ENCODE results near the gene ARSK. TPM values are rescaled to one million over a fixed set of nuclear protein-coding genes. Genes with fewer than 3 reads are reported as not detected.
A peak's percentile ranks its signal among the peaks of the same experiment; 100 is the strongest.

Gene ARSK
- total and polyA plus RNA-seq, 7 donors, result 0.60 to 13.3 (median 6.7) TPM

GRCh38 chr5:95533106-95533505 is 21.8 kb upstream of the ARSK start:
- 63 to 69% methylated on average over 2 of the region's 2 CpGs for WGBS, 2 donors
- H3K4me1 ChIP-seq, result peaks cover 0 to 8% (median 0%) of the 10 kb centered on the region in 4 donors
- H3K27me3 ChIP-seq, result no peaks in the 10 kb centered on the region
- TF ChIP-seq POLR2A (IDR thresholded peaks at IDR 0.05) (no peak), EP300 (IDR thresholded peaks at IDR 0.05) (no peak), POLR2AphosphoS5 (IDR thresholded peaks at IDR 0.05) (no peak), CTCF (IDR thresholded peaks at IDR 0.05) (no peak)
- intact Hi-C loops (cut with DNase I), result no loop called here
- H3K36me3 ChIP-seq, result peaks cover 0 to 70% (median 16%) of the 10 kb centered on the region in 4 donors
- DNase-seq, result no peak
- no peak overlapping the region for H3K27ac ChIP-seq
- H3K9me3 ChIP-seq, result no peaks in the 10 kb centered on the region
- no peak overlapping the region for H3K4me3 ChIP-seq

GRCh38 chr5:95533761-95534160 is 21.1 kb upstream of the ARSK start:
- Histone ChIP-seq H3K9me3 (no peaks in the 10 kb centered on the region), H3K4me1 (peaks cover 0 to 8% (median 0%) of the 10 kb centered on the region in 4 donors), H3K36me3 (peaks cover 0 to 64% (median 13%) of the 10 kb centered on the region in 4 donors), H3K4me3 (no peak overlapping the region), H3K27ac (no peak overlapping the region), H3K27me3 (no peaks in the 10 kb centered on the region)
- no peak for DNase-seq
- intact Hi-C loops (cut with DNase I), result no loop called here
- TF ChIP-seq EP300 (IDR thresholded peaks at IDR 0.05) (no peak), POLR2A (IDR thresholded peaks at IDR 0.05) (no peak), CTCF (IDR thresholded peaks at IDR 0.05) (no peak), POLR2AphosphoS5 (IDR thresholded peaks at IDR 0.05) (no peak)

GRCh38 chr5:95537501-95537900 is 17.4 kb upstream of the ARSK start:
- WGBS, 2 donors, result 87 to 89% methylated on average over 2 of the region's 2 CpGs
- Histone ChIP-seq H3K27ac (no peak overlapping the region), H3K4me3 (no peak overlapping the region), H3K27me3 (no peaks in the 10 kb centered on the region), H3K4me1 (peaks cover 0 to 8% (median 0%) of the 10 kb centered on the region in 4 donors), H3K36me3 (peaks cover 0 to 73% (median 21%) of the 10 kb centered on the region in 4 donors), H3K9me3 (no peaks in the 10 kb centered on the region)
- no peak for DNase-seq
- no peak for TF ChIP-seq POLR2AphosphoS5 (IDR thresholded peaks at IDR 0.05)
- no peak for TF ChIP-seq EP300 (IDR thresholded peaks at IDR 0.05)
- TF ChIP-seq POLR2A (IDR thresholded peaks at IDR 0.05), result no peak
- no peak for TF ChIP-seq CTCF (IDR thresholded peaks at IDR 0.05)
- intact Hi-C loops (cut with DNase I), result no loop called here

GRCh38 chr5:95543017-95543705 is 11.7 kb upstream of the ARSK start:
- H3K27me3 ChIP-seq, result no peaks in the 10 kb centered on the region
- 15 to 52% methylated on average over 3 of the region's 3 CpGs for WGBS, 2 donors
- H3K36me3 ChIP-seq, result peaks cover 0 to 80% (median 16%) of the 10 kb centered on the region in 4 donors
- TF ChIP-seq POLR2A (IDR thresholded peaks at IDR 0.05), result no peak
- TF ChIP-seq EP300 (IDR thresholded peaks at IDR 0.05), result no peak
- no peak for TF ChIP-seq POLR2AphosphoS5 (IDR thresholded peaks at IDR 0.05)
- no peak for TF ChIP-seq CTCF (IDR thresholded peaks at IDR 0.05)
- intact Hi-C loops (cut with DNase I), result no loop called here
- H3K9me3 ChIP-seq, result no peaks in the 10 kb centered on the region
- H3K4me1 ChIP-seq, result peaks cover 0 to 14% (median 4%) of the 10 kb centered on the region in 4 donors
- peak overlapping the region in 1 of 4 donors; percentile 38 for H3K27ac ChIP-seq
- DNase-seq, result no peak
- no peak overlapping the region for H3K4me3 ChIP-seq

- H3K4me3 ChIP-seq, result no peak overlapping the region
- peaks cover 0 to 20% (median 10%) of the 10 kb centered on the region in 4 donors for H3K4me1 ChIP-seq
- peaks cover 0 to 56% (median 11%) of the 10 kb centered on the region in 4 donors for H3K36me3 ChIP-seq
- no peaks in the 10 kb centered on the region for H3K27me3 ChIP-seq
- no peaks in the 10 kb centered on the region for H3K9me3 ChIP-seq
- DNase-seq, result no peak
- no peak overlapping the region for H3K27ac ChIP-seq
- intact Hi-C loops (cut with DNase I), result no loop called here
- TF ChIP-seq POLR2AphosphoS5 (IDR thresholded peaks at IDR 0.05) (no peak), CTCF (IDR thresholded peaks at IDR 0.05) (no peak), POLR2A (IDR thresholded peaks at IDR 0.05) (no peak), EP300 (IDR thresholded peaks at IDR 0.05) (no peak)
These were observed 5.9 kb upstream of the ARSK start for GRCh38 chr5:95549030-95549429.

All from sigmoid colon (tissue), 7 donors.